GM12865 (cell line): ENCODE results near the gene RHOBTB3.

Source experiments
- DNase-seq: peaks from one replicate; pipeline ENCODE4 v3.0.0; 2010; ENCODE audit warnings: low read depth
- H3K4me3 ChIP-seq: 2 replicates; pipeline ENCODE4 v1.5.1; 2011; ENCODE audit warnings: mild to moderate bottlenecking, low read depth, low read length, control low read depth
- TF ChIP-seq, protein P1 (sequence below): IDR thresholded peaks from 2 replicates; pipeline ENCODE4 v1.5.1; 2011; ENCODE audit warnings: low read length, control low read depth, low read depth, inconsistent platforms; ENCODE audit not compliant: insufficient read depth; ENCODE audit errors: missing control alignments

The RHOBTB3 gene

GRCh38 chr5:95771892-95772291 lies 40.8 kb downstream of the RHOBTB3 start:
- DNase-seq = no peak
- no peak overlapping the region for H3K4me3 ChIP-seq
- TF ChIP-seq, protein P1, sequence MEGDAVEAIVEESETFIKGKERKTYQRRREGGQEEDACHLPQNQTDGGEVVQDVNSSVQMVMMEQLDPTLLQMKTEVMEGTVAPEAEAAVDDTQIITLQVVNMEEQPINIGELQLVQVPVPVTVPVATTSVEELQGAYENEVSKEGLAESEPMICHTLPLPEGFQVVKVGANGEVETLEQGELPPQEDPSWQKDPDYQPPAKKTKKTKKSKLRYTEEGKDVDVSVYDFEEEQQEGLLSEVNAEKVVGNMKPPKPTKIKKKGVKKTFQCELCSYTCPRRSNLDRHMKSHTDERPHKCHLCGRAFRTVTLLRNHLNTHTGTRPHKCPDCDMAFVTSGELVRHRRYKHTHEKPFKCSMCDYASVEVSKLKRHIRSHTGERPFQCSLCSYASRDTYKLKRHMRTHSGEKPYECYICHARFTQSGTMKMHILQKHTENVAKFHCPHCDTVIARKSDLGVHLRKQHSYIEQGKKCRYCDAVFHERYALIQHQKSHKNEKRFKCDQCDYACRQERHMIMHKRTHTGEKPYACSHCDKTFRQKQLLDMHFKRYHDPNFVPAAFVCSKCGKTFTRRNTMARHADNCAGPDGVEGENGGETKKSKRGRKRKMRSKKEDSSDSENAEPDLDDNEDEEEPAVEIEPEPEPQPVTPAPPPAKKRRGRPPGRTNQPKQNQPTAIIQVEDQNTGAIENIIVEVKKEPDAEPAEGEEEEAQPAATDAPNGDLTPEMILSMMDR = no peak

DNA sequence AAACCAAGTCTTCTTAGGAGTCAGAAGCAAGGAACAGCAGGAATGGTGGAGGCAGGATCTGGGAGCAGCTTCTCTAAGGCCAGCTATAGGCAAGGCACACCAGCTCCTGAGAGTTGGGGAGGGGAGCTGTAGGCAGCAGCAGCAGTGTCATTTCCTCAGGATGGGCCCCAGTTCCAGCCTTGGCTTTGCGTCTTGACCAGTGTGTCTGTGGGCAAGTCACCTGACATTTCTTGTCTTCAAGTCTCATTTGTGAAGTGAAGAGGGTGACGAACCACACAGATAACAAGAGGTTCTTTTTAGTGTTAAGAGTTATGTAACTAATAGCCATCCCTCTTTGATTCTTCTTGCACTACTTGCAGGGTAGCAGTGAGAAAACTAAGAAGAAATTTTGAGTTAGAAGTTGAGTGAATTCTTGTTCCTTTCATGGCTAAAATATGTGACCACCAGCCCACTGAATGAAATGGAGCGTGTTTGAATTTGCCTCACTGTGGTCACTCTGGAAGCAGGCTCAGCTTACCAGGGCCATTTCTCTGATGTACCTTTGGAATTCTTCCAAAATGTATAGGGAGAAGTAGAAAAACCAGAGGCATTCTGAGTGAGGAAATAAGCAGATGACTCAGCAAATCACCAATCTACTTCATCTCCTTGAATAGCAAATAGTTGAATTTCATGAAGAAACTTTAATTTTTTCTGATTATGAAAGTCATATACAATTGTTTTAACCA lies 42.4 kb downstream of the RHOBTB3 start:
- no peak for DNase-seq
- H3K4me3 ChIP-seq = no peak overlapping the region
- TF ChIP-seq, protein P1 = no peak

DNA sequence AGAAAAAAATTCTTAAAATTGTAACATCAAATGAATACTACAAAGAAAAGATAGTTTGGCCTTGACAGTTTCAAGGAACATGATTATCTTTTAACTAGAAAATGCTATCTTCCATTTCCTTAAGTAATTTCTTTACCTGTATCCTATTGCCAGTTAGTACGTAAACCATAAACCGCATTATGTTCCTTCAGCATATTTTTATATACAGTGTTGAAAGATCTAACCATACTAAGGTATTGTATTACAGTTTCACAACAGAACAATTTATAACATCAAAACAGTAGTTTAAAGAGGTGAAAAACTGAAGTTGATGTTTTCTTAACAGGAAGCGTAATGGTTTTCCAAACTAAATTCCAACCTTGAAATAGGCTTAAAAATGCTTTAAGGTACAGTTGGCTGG lies 46.3 kb downstream of the RHOBTB3 start:
- DNase-seq = no peak
- H3K4me3 ChIP-seq = no peak overlapping the region
- TF ChIP-seq, protein P1 = no peak

DNA sequence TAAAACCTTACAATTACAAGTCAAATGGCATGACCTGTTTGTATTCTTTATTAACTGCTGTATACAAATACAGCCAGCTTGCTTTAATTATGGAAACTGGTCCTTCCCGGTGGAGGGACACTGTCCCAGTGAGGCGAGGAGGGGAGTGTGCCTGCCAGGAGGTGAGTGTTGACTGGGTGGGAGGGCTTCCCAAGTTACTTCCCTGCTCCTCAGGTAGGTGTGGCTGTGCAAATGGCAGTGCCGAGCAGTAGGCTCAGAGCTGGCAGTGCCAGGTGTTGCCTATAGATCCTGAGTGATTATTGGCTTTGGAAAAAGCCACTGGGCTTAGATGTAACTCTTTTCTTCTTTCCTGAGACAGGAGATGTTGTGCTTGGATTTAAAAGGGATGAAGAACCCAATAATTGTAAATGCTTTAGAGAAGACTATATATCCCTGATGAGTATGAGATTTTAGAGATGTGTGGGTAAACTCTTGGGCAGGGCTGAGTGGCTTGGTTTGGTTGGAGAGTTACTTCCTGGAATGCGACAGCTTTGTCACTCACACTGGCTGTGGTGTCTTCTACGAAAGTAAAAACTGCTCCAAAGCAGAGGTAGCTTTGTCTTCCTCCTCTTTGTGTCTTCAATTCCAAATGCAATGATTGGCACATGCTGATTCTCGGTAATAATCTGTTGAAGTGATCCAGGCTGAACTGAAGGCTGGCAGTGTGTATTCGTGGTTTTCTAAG lies 47.7 kb downstream of the RHOBTB3 start:
- no peak overlapping the region for H3K4me3 ChIP-seq
- DNase-seq = no peak
- TF ChIP-seq, protein P1 = no peak

GRCh38 chr5:95779611-95780010 lies 48.5 kb downstream of the RHOBTB3 start:
- no peak for DNase-seq
- H3K4me3 ChIP-seq = no peak overlapping the region
- TF ChIP-seq, protein P1 = no peak

GRCh38 chr5:95780597-95780996 lies 49.5 kb downstream of the RHOBTB3 start:
- TF ChIP-seq, protein P1 = no peak
- no peak overlapping the region for H3K4me3 ChIP-seq

More at GRCh38 chr5:95780597-95780996, 49.5 kb downstream of the RHOBTB3 start:
- DNase-seq = no peak
